ENCODE results near the gene ZG16B.

GRCh38 chr16:2856686-2857450, 26.8 kb downstream of the ZG16B start:
- TF ChIP-seq, protein P1, sequence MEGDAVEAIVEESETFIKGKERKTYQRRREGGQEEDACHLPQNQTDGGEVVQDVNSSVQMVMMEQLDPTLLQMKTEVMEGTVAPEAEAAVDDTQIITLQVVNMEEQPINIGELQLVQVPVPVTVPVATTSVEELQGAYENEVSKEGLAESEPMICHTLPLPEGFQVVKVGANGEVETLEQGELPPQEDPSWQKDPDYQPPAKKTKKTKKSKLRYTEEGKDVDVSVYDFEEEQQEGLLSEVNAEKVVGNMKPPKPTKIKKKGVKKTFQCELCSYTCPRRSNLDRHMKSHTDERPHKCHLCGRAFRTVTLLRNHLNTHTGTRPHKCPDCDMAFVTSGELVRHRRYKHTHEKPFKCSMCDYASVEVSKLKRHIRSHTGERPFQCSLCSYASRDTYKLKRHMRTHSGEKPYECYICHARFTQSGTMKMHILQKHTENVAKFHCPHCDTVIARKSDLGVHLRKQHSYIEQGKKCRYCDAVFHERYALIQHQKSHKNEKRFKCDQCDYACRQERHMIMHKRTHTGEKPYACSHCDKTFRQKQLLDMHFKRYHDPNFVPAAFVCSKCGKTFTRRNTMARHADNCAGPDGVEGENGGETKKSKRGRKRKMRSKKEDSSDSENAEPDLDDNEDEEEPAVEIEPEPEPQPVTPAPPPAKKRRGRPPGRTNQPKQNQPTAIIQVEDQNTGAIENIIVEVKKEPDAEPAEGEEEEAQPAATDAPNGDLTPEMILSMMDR (conservative IDR thresholded peaks at IDR 0.05 in 1 of 2, IDR thresholded peaks at IDR 0.05 in 1 of 2; ENCODE audit: low read depth in 1 of 2, low read length in 2 of 2): no peak
- no peak for TF ChIP-seq EZH2 (IDR thresholded peaks at IDR 0.05; ENCODE audit: low read length, missing control alignments)
